H9 (cell line): ENCODE data around the gene TRIM10. TPM values are rescaled to one million over a fixed set of nuclear protein-coding genes. Genes with fewer than 3 reads are reported as not detected.

ENCODE experiments used
- DNase-seq: peaks from one replicate; pipeline ENCODE4 v3.0.0-alpha.2; 2017
- H2AFZ ChIP-seq: one replicate; pipeline ENCODE4 v1.6.1; 2013; ENCODE audit warnings: mild to moderate bottlenecking, low read length, control low read depth, moderate library complexity
- H2AK5ac ChIP-seq: 2 replicates; pipeline ENCODE4 v1.6.1; 2013; ENCODE audit warnings: low read length, control low read depth, mixed read lengths; ENCODE audit not compliant: insufficient read length
- H2BK120ac ChIP-seq: one replicate; pipeline ENCODE4 v1.6.1; 2013; ENCODE audit warnings: low read depth, mild to moderate bottlenecking, low read length, control low read depth, inconsistent platforms; ENCODE audit not compliant: poor library complexity, severe bottlenecking
- H2BK12ac ChIP-seq: 2 replicates; pipeline ENCODE4 v1.6.1; 2013; ENCODE audit warnings: low read length, control low read depth, mixed read lengths, low read depth; ENCODE audit not compliant: insufficient read length
- H2BK15ac ChIP-seq: 2 replicates; pipeline ENCODE4 v1.6.1; 2013; ENCODE audit warnings: low read depth, low read length, control low read depth
- H2BK20ac ChIP-seq: one replicate; pipeline ENCODE4 v1.6.1; 2013; ENCODE audit warnings: low read depth, mild to moderate bottlenecking, low read length, control low read depth, inconsistent platforms; ENCODE audit not compliant: poor library complexity, severe bottlenecking
- H2BK5ac ChIP-seq: 2 replicates; pipeline ENCODE4 v1.6.1; 2013; ENCODE audit warnings: low read length, control low read depth, mixed read lengths; ENCODE audit not compliant: insufficient read length
- H3K14ac ChIP-seq: 2 replicates; pipeline ENCODE4 v1.6.1; 2013; ENCODE audit warnings: low read length, control low read depth; ENCODE audit not compliant: insufficient read depth
- H3K18ac ChIP-seq: 2 replicates; pipeline ENCODE4 v1.6.1; 2013; ENCODE audit warnings: low read depth, mild to moderate bottlenecking, mixed read lengths, low read length, control low read depth; ENCODE audit not compliant: insufficient read length
- H3K23ac ChIP-seq: 2 replicates; pipeline ENCODE4 v1.6.1; 2013; ENCODE audit warnings: low read length, control low read depth, mixed read lengths, low read depth; ENCODE audit not compliant: insufficient read length
- H3K23me2 ChIP-seq: 2 replicates; pipeline ENCODE4 v1.6.1; 2013; ENCODE audit warnings: low read depth, mild to moderate bottlenecking, mixed read lengths, low read length, control low read depth; ENCODE audit not compliant: insufficient read length, poor library complexity, severe bottlenecking
- H3K27ac ChIP-seq: 2 replicates; pipeline ENCODE4 v1.5.1; 2013; ENCODE audit warnings: low read length, control low read depth, mixed read lengths, low read depth; ENCODE audit not compliant: insufficient read length
- H3K27me3 ChIP-seq: 2 replicates; pipeline ENCODE4 v1.6.1; 2013; ENCODE audit warnings: low read length, control low read depth, inconsistent platforms; ENCODE audit not compliant: insufficient read depth
- H3K4ac ChIP-seq: 2 replicates; pipeline ENCODE4 v1.6.1; 2013; ENCODE audit warnings: low read depth, mild to moderate bottlenecking, control low read depth, inconsistent platforms, low read length, moderate library complexity
- H3K4me1 ChIP-seq: 2 replicates; pipeline ENCODE4 v1.6.1; 2013; ENCODE audit warnings: low read length, control low read depth, inconsistent platforms; ENCODE audit not compliant: insufficient read depth
- H3K4me2 ChIP-seq: 2 replicates; pipeline ENCODE4 v1.6.1; 2013; ENCODE audit warnings: low read length, control low read depth, mixed read lengths; ENCODE audit not compliant: insufficient read length, insufficient read depth
- H3K56ac ChIP-seq: 2 replicates; pipeline ENCODE4 v1.6.1; 2013; ENCODE audit warnings: low read depth, mild to moderate bottlenecking, mixed read lengths, low read length, control low read depth; ENCODE audit not compliant: insufficient read length
- H3K79me1 ChIP-seq: 2 replicates; pipeline ENCODE4 v1.6.1; 2013; ENCODE audit warnings: low read depth, mild to moderate bottlenecking, moderate library complexity, low read length, control low read depth, inconsistent platforms; ENCODE audit not compliant: insufficient read depth, poor library complexity, severe bottlenecking
- H3K79me2 ChIP-seq: 2 replicates; pipeline ENCODE4 v1.6.1; 2013; ENCODE audit warnings: low read length, control low read depth, inconsistent platforms; ENCODE audit not compliant: insufficient read depth
- H3K9ac ChIP-seq: 2 replicates; pipeline ENCODE4 v1.6.1; 2013; ENCODE audit warnings: low read length, control low read depth, mixed read lengths; ENCODE audit not compliant: insufficient read length; ENCODE audit errors: extremely low read depth
- H3K9me3 ChIP-seq: one replicate; pipeline ENCODE4 v1.6.1; 2013; ENCODE audit warnings: low read depth, low read length, inconsistent platforms; ENCODE audit not compliant: control insufficient read depth
- H3T11ph ChIP-seq: one replicate; pipeline ENCODE4 v1.6.1; 2013; ENCODE audit warnings: mild to moderate bottlenecking, low read length, control low read depth, inconsistent platforms
- H4K20me1 ChIP-seq: one replicate; pipeline ENCODE4 v1.6.1; 2013; ENCODE audit not compliant: control insufficient read depth, insufficient read length, insufficient read depth
- H4K5ac ChIP-seq: 2 replicates; pipeline ENCODE4 v1.6.1; 2013; ENCODE audit warnings: low read depth, mild to moderate bottlenecking, mixed read lengths, low read length, control low read depth; ENCODE audit not compliant: insufficient read length
- H4K8ac ChIP-seq: replicated peaks from 2 replicates; pipeline ENCODE4 v1.6.1; 2013; ENCODE audit warnings: low read length, control low read depth, mixed read lengths, low read depth; ENCODE audit not compliant: insufficient read length
- H4K91ac ChIP-seq: 2 replicates; pipeline ENCODE4 v1.6.1; 2013; ENCODE audit warnings: low read depth, mild to moderate bottlenecking, moderate library complexity, mixed read lengths, low read length, control low read depth; ENCODE audit not compliant: insufficient read length
- H3K27ac Mint-ChIP-seq, 3 experiments: 2 replicates in 2 of 3; 3 replicates in 1 of 3; pipeline ENCODE4 v1.8.0; 2020 to 2021; ENCODE audit warnings: mixed read lengths in 3 of 3, mild to moderate bottlenecking in 1 of 3, moderate library complexity in 1 of 3
- H3K27me3 Mint-ChIP-seq: 2 replicates; pipeline ENCODE4 v1.8.0; 2021; ENCODE audit warnings: low read depth, mild to moderate bottlenecking, moderate library complexity, mixed read lengths
- H3K36me3 Mint-ChIP-seq, 3 experiments: 2 replicates in 2 of 3; 3 replicates in 1 of 3; pipeline ENCODE4 v1.8.0; 2020 to 2021; ENCODE audit warnings: low read depth in 3 of 3, mixed read lengths in 3 of 3; ENCODE audit not compliant: insufficient read depth in 1 of 3
- H3K4me1 Mint-ChIP-seq, 2 experiments: 2 replicates each; pipeline ENCODE4 v1.8.0; 2020; ENCODE audit warnings: mixed read lengths in 2 of 2
- H3K4me3 Mint-ChIP-seq, 2 experiments: 2 replicates in 1 of 2; 3 replicates in 1 of 2; pipeline ENCODE4 v1.8.0; 2020 to 2021; ENCODE audit warnings: mild to moderate bottlenecking in 2 of 2, mixed read lengths in 2 of 2, moderate library complexity in 1 of 2
- H3K9me3 Mint-ChIP-seq, 2 experiments: 2 replicates in 1 of 2; 3 replicates in 1 of 2; pipeline ENCODE4 v1.8.0; 2020; ENCODE audit warnings: mild to moderate bottlenecking in 2 of 2, mixed read lengths in 2 of 2, moderate library complexity in 1 of 2
- WGBS: extraction: QIAGEN DNeasy Blood & Tissue Kit; methylation state at CpG from one replicate; pipeline ENCODE4 v1.1.7; 2013; ENCODE audit warnings: missing lambda C conversion rate, low lambda C conversion rate, mixed read lengths; ENCODE audit not compliant: insufficient read length; ENCODE audit errors: extremely low coverage; 5-methylcytosine and 5-hydroxymethylcytosine counted together
- total RNA-seq: library from RNA; stranded (reverse); gene quantifications from 2 replicates; pipeline ENCODE4 v1.2.1, GENCODE V29; 2021
- TF ChIP-seq, protein P1 (sequence below): fragments of 200-600 bp; sonication (generic); conservative IDR thresholded peaks from 3 replicates; pipeline ENCODE4 v1.8.0; 2021; ENCODE audit warnings: antibody characterized with exemption, mild to moderate bottlenecking

TRIM10 gene
- total RNA-seq, 1 experiment from 2014 or later: 0.07 TPM

DNA sequence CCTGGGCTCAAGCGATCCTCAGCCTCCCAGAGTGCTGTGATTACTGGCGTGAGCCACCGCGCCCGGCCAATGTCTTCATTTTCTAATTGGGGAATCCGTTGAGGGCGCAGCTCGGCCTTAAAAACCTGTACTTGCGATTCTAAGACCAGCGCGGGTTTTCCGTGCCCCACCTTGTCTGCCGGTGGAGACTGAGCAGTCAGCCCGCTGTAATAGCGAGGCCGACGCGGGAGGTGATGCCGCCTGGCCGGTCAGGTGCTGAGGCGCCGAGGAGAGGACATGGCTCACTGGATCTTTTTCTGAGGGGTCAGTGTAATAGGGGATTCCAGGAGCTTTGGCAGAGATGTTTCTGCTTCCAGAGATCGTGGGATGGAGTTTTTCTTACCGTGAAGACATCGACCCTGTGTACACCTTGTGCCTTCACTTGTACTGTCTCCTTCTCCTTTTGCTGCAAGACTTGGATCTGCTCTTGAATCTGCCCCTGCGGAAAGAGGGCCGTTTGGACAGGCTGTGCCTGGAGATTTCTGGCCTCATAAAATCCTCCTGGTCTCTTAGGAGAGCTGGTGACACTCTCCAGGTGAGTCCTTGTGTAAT, 49.6 kb downstream of the TRIM10 start:
- TF ChIP-seq, protein P1, sequence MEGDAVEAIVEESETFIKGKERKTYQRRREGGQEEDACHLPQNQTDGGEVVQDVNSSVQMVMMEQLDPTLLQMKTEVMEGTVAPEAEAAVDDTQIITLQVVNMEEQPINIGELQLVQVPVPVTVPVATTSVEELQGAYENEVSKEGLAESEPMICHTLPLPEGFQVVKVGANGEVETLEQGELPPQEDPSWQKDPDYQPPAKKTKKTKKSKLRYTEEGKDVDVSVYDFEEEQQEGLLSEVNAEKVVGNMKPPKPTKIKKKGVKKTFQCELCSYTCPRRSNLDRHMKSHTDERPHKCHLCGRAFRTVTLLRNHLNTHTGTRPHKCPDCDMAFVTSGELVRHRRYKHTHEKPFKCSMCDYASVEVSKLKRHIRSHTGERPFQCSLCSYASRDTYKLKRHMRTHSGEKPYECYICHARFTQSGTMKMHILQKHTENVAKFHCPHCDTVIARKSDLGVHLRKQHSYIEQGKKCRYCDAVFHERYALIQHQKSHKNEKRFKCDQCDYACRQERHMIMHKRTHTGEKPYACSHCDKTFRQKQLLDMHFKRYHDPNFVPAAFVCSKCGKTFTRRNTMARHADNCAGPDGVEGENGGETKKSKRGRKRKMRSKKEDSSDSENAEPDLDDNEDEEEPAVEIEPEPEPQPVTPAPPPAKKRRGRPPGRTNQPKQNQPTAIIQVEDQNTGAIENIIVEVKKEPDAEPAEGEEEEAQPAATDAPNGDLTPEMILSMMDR: no peak
- H2BK20ac ChIP-seq: no peak overlapping the region
- H3K27me3 Mint-ChIP-seq: peaks cover 81% of the 10 kb centered on the region
- no peaks in the 10 kb centered on the region for H3K79me1 ChIP-seq
- H3K9me3 ChIP-seq: no peaks in the 10 kb centered on the region
- no peak overlapping the region for H3K23ac ChIP-seq
- no peak overlapping the region for H4K5ac ChIP-seq
- H3K36me3 Mint-ChIP-seq: no peaks in the 10 kb centered on the region
- H2AK5ac ChIP-seq: no peak overlapping the region
- H3K18ac ChIP-seq: no peak overlapping the region
- no peak overlapping the region for H2BK5ac ChIP-seq
- H3K27ac ChIP-seq: no peak overlapping the region
- H2BK15ac ChIP-seq: no peak overlapping the region
- H4K91ac ChIP-seq: no peak overlapping the region
- H3K9ac ChIP-seq: no peak overlapping the region
- H3K79me2 ChIP-seq: 0 out of 2 replicates have a peak, but pooled peaks cover 2% of the 10 kb centered on the region
- H3K23me2 ChIP-seq: no peaks in the 10 kb centered on the region
- H3K27me3 ChIP-seq: no peaks in the 10 kb centered on the region; the same call in 1 of the 2 replicates
- no peak overlapping the region for H3K4ac ChIP-seq
- no peak overlapping the region for H2BK12ac ChIP-seq
- WGBS: no CpG with 5 or more reads among the region's 27 CpGs
- no peaks in the 10 kb centered on the region for H4K20me1 ChIP-seq
- H3K9me3 Mint-ChIP-seq: no peaks in the 10 kb centered on the region
- H3T11ph ChIP-seq: no peak overlapping the region
- no peak for DNase-seq
- no peak overlapping the region for H2BK120ac ChIP-seq
- H3K27ac Mint-ChIP-seq: no peak overlapping the region
- H3K4me1 Mint-ChIP-seq: no peaks in the 10 kb centered on the region
- H3K4me1 ChIP-seq: no peaks in the 10 kb centered on the region
- H2AFZ ChIP-seq: no peak overlapping the region
- no peak overlapping the region for H3K4me2 ChIP-seq
- no peak overlapping the region for H3K56ac ChIP-seq
- H3K14ac ChIP-seq: no peak overlapping the region
- H4K8ac ChIP-seq: no peak overlapping the region
- no peak overlapping the region for H3K4me3 Mint-ChIP-seq
